ENCODE measurements around the gene TRMT61B. TPM values are rescaled to one million over a fixed set of nuclear protein-coding genes. Genes with fewer than 3 reads are reported as not detected.
A peak's percentile ranks its signal among the peaks of the same experiment; 100 is the strongest.

Gene TRMT61B
- total RNA-seq, 2 donors from 2014 or later = 19.9 to 22.4 TPM

- no peaks in the 10 kb centered on the region for H3K9me3 Mint-ChIP-seq
- H3K4me1 Mint-ChIP-seq = peaks cover 19% of the 10 kb centered on the region
- no peaks in the 10 kb centered on the region for H3K9me3 ChIP-seq (ENCODE audit: control insufficient read depth, low read length)
- no peak overlapping the region for H3K27ac Mint-ChIP-seq
- H3K4me1 ChIP-seq (ENCODE audit: control insufficient read depth, insufficient read depth, low read length) = no peaks in the 10 kb centered on the region
- H3K27ac ChIP-seq (ENCODE audit: low read depth, low read length) = no peak overlapping the region
- peaks cover 78% of the 10 kb centered on the region for H3K36me3 Mint-ChIP-seq (ENCODE audit: low read depth)
- no peak overlapping the region for H3K9ac ChIP-seq (ENCODE audit: extremely low read depth, low read length, poor library complexity, severe bottlenecking)
- no peak for TF ChIP-seq CTCF (conservative IDR thresholded peaks at IDR 0.05)
- peaks cover 83% of the 10 kb centered on the region for H3K36me3 ChIP-seq (ENCODE audit: control insufficient read depth, insufficient read depth, low read length)
- H3K4me3 Mint-ChIP-seq = no peak overlapping the region
- no peak for DNase-seq
- H3K4me3 ChIP-seq (ENCODE audit: low read length) = no peak overlapping the region
- no peaks in the 10 kb centered on the region for H3K27me3 ChIP-seq (ENCODE audit: control insufficient read depth, insufficient read depth, low read length, poor library complexity, severe bottlenecking)
- H3K27me3 Mint-ChIP-seq (ENCODE audit: insufficient read depth) = no peaks in the 10 kb centered on the region
- 0% methylated on average over 1 of the region's 1 CpG for WGBS, 2 experiments (ENCODE audit: insufficient coverage in 1 of 2, insufficient read length in 1 of 2)
Measured at GRCh38 chr2:28908172-28908571, 38.1 kb upstream of the TRMT61B start.

- Histone ChIP-seq H3K9me3 (ENCODE audit: control insufficient read depth, low read length) (no peaks in the 10 kb centered on the region), H3K27ac (ENCODE audit: low read depth, low read length) (no peak overlapping the region), H3K27me3 (ENCODE audit: control insufficient read depth, insufficient read depth, low read length, poor library complexity, severe bottlenecking) (no peaks in the 10 kb centered on the region), H3K4me1 (ENCODE audit: control insufficient read depth, insufficient read depth, low read length) (no peaks in the 10 kb centered on the region), H3K9ac (ENCODE audit: extremely low read depth, low read length, poor library complexity, severe bottlenecking) (no peak overlapping the region), H3K36me3 (ENCODE audit: control insufficient read depth, insufficient read depth, low read length) (peaks cover 85% of the 10 kb centered on the region), H3K4me3 (ENCODE audit: low read length) (no peak overlapping the region)
- Mint-ChIP-seq H3K4me3 (no peak overlapping the region), H3K4me1 (peaks cover 19% of the 10 kb centered on the region), H3K27me3 (ENCODE audit: insufficient read depth) (no peaks in the 10 kb centered on the region), H3K9me3 (no peaks in the 10 kb centered on the region), H3K36me3 (ENCODE audit: low read depth) (peaks cover 78% of the 10 kb centered on the region), H3K27ac (peak overlapping the region; percentile 53)
- DNase-seq = no peak
- WGBS, 2 experiments (ENCODE audit: insufficient coverage in 1 of 2, insufficient read length in 1 of 2) = 98 to 100% methylated on average over 2 of the region's 2 CpGs
- TF ChIP-seq CTCF (conservative IDR thresholded peaks at IDR 0.05) = no peak
Measured at GRCh38 chr2:28906821-28907220, 36.7 kb upstream of the TRMT61B start.

DNA sequence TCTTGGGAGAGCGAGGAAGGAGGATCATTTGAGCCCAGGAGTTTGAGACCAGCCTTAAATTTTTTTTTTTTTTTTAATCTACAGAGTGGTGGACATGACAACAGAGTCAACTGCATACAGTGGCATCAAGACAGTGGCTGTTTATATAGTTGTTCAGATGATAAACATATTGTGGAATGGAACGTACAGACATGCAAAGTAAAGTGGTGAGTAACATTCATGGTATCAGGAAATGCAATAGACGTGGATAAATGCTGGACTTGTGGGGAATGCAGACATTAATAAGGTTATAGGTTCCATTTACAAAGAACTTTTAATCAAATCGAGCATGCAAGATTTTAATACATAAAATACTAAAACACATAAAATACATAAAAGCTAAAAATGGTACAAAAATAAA, 36.3 kb upstream of the TRMT61B start:
- H3K4me3 ChIP-seq (ENCODE audit: low read length) = no peak overlapping the region
- Mint-ChIP-seq H3K36me3 (ENCODE audit: low read depth) (peaks cover 74% of the 10 kb centered on the region), H3K27me3 (ENCODE audit: insufficient read depth) (no peaks in the 10 kb centered on the region), H3K9me3 (no peaks in the 10 kb centered on the region), H3K27ac (no peak overlapping the region), H3K4me3 (no peak overlapping the region), H3K4me1 (peaks cover 19% of the 10 kb centered on the region)
- no peak overlapping the region for H3K9ac ChIP-seq (ENCODE audit: extremely low read depth, low read length, poor library complexity, severe bottlenecking)
- 88 to 94% methylated on average over 3 of the region's 4 CpGs for WGBS, 2 experiments (ENCODE audit: insufficient coverage in 1 of 2, insufficient read length in 1 of 2)
- H3K27me3 ChIP-seq (ENCODE audit: control insufficient read depth, insufficient read depth, low read length, poor library complexity, severe bottlenecking) = no peaks in the 10 kb centered on the region
- no peaks in the 10 kb centered on the region for H3K9me3 ChIP-seq (ENCODE audit: control insufficient read depth, low read length)
- H3K27ac ChIP-seq (ENCODE audit: low read depth, low read length) = no peak overlapping the region
- TF ChIP-seq CTCF (conservative IDR thresholded peaks at IDR 0.05) = no peak
- no peak for DNase-seq
- no peaks in the 10 kb centered on the region for H3K4me1 ChIP-seq (ENCODE audit: control insufficient read depth, insufficient read depth, low read length)
- peaks cover 85% of the 10 kb centered on the region for H3K36me3 ChIP-seq (ENCODE audit: control insufficient read depth, insufficient read depth, low read length)

All from endodermal cell (in vitro differentiated cells).